ENCODE measurements around the gene PLCD3. TPM values are rescaled to one million over a fixed set of nuclear protein-coding genes. Genes with fewer than 3 reads are reported as not detected.
A peak's percentile ranks its signal among the peaks of the same experiment; 100 is the strongest.

PLCD3 gene
- 14.9 TPM for polyA plus RNA-seq (2013, experiment 1 of 2)
- 14.1 TPM for polyA plus RNA-seq (2013, experiment 2 of 2)

- H3K9ac ChIP-seq (ENCODE audit: low read length): peak within 1 kb of the TSS; percentile 84
- peak within 1 kb of the TSS; percentile 98 for H3K4me2 ChIP-seq (ENCODE audit: low read length)
- no peak within 1 kb of the TSS for H3K27ac ChIP-seq (ENCODE audit: low read depth, low read length)
- DNase-seq: no peak
- no peaks in the 10 kb centered on the region for H3K79me1 ChIP-seq (ENCODE audit: low read length)
- no peak within 1 kb of the TSS for H2BK120ac ChIP-seq (ENCODE audit: low read depth, low read length)
- H3K4me1 ChIP-seq (ENCODE audit: control insufficient read depth, low read depth, low read length): peaks cover 5% of the 10 kb centered on the region
- H3K4me3 ChIP-seq (ENCODE audit: low read length): peak within 1 kb of the TSS; percentile 62
- no peaks in the 10 kb centered on the region for H3K36me3 ChIP-seq (ENCODE audit: control insufficient read depth, insufficient read depth, low read length)
- no peaks in the 10 kb centered on the region for H3K27me3 ChIP-seq (ENCODE audit: insufficient read depth, low read length, poor library complexity)
- H3K79me2 ChIP-seq (ENCODE audit: control insufficient read depth, insufficient read depth, low read length): no peaks in the 10 kb centered on the region
- H3K4ac ChIP-seq (ENCODE audit: low read depth, low read length): no peak within 1 kb of the TSS
- H3K18ac ChIP-seq (ENCODE audit: low read length): peak within 1 kb of the TSS; percentile 62
- peak within 1 kb of the TSS; percentile 91 for H3K56ac ChIP-seq (ENCODE audit: low read length)
- no peak within 1 kb of the TSS for H2BK15ac ChIP-seq (replicated peaks; ENCODE audit: low read depth)
- WGBS (ENCODE audit: extremely low coverage, insufficient coverage, low lambda C conversion rate): no CpG with 5 or more reads among the region's 36 CpGs
- no peak within 1 kb of the TSS for H3K23ac ChIP-seq (ENCODE audit: low read length)
- no peak within 1 kb of the TSS for H4K5ac ChIP-seq (ENCODE audit: low read length)
- no peak within 1 kb of the TSS for H2AK5ac ChIP-seq (ENCODE audit: low read length)
- H2BK5ac ChIP-seq (ENCODE audit: low read length): no peak within 1 kb of the TSS
- no peak within 1 kb of the TSS for H4K8ac ChIP-seq (ENCODE audit: low read depth, low read length)
Observed at GRCh38 chr17:45132320-45132571, at the start of gene PLCD3. TSS of gene PLCD3 (minus strand) at chr17:45132515. CDS start at chr17:45132410, 105 bp downstream.

GRCh38 chr17:45177563-45177962 is 45.2 kb upstream of the PLCD3 start:
- Histone ChIP-seq H3K79me2 (ENCODE audit: control insufficient read depth, insufficient read depth, low read length) (no peaks in the 10 kb centered on the region), H3K79me1 (ENCODE audit: low read length) (no peaks in the 10 kb centered on the region), H2BK15ac (replicated peaks; ENCODE audit: low read depth) (no peak overlapping the region), H3K18ac (ENCODE audit: low read length) (no peak overlapping the region), H3K4me2 (ENCODE audit: low read length) (no peak overlapping the region), H2AK5ac (ENCODE audit: low read length) (no peak overlapping the region), H2BK5ac (ENCODE audit: low read length) (no peak overlapping the region), H3K27ac (ENCODE audit: low read depth, low read length) (no peak overlapping the region), H4K5ac (ENCODE audit: low read length) (no peak overlapping the region), H3K4me1 (ENCODE audit: control insufficient read depth, low read depth, low read length) (peaks cover 4% of the 10 kb centered on the region), H4K8ac (ENCODE audit: low read depth, low read length) (no peak overlapping the region), H3K4me3 (ENCODE audit: low read length) (no peak overlapping the region), H3K9ac (ENCODE audit: low read length) (no peak overlapping the region), H3K27me3 (ENCODE audit: insufficient read depth, low read length, poor library complexity) (no peaks in the 10 kb centered on the region), H3K23ac (ENCODE audit: low read length) (no peak overlapping the region), H3K56ac (ENCODE audit: low read length) (no peak overlapping the region), H2BK120ac (ENCODE audit: low read depth, low read length) (no peak overlapping the region), H3K36me3 (ENCODE audit: control insufficient read depth, insufficient read depth, low read length) (no peaks in the 10 kb centered on the region), H3K4ac (ENCODE audit: low read depth, low read length) (no peak overlapping the region)
- WGBS (ENCODE audit: extremely low coverage, insufficient coverage, low lambda C conversion rate): no CpG with 5 or more reads among the region's 7 CpGs
- DNase-seq: no peak

GRCh38 chr17:45175759-45176115 is 43.4 kb upstream of the PLCD3 start:
- no CpG with 5 or more reads among the region's 3 CpGs for WGBS (ENCODE audit: extremely low coverage, insufficient coverage, low lambda C conversion rate)
- Histone ChIP-seq H3K27ac (ENCODE audit: low read depth, low read length) (no peak overlapping the region), H2BK120ac (ENCODE audit: low read depth, low read length) (no peak overlapping the region), H3K79me1 (ENCODE audit: low read length) (no peaks in the 10 kb centered on the region), H3K18ac (ENCODE audit: low read length) (no peak overlapping the region), H2AK5ac (ENCODE audit: low read length) (no peak overlapping the region), H3K23ac (ENCODE audit: low read length) (no peak overlapping the region), H3K4me3 (ENCODE audit: low read length) (no peak overlapping the region), H3K56ac (ENCODE audit: low read length) (peak overlapping the region; percentile 31), H4K8ac (ENCODE audit: low read depth, low read length) (no peak overlapping the region), H3K9ac (ENCODE audit: low read length) (no peak overlapping the region), H3K27me3 (ENCODE audit: insufficient read depth, low read length, poor library complexity) (no peaks in the 10 kb centered on the region), H3K4me2 (ENCODE audit: low read length) (no peak overlapping the region), H2BK5ac (ENCODE audit: low read length) (no peak overlapping the region), H3K4me1 (ENCODE audit: control insufficient read depth, low read depth, low read length) (peaks cover 14% of the 10 kb centered on the region), H2BK15ac (replicated peaks; ENCODE audit: low read depth) (no peak overlapping the region), H3K36me3 (ENCODE audit: control insufficient read depth, insufficient read depth, low read length) (no peaks in the 10 kb centered on the region), H4K5ac (ENCODE audit: low read length) (no peak overlapping the region), H3K4ac (ENCODE audit: low read depth, low read length) (no peak overlapping the region), H3K79me2 (ENCODE audit: control insufficient read depth, insufficient read depth, low read length) (no peaks in the 10 kb centered on the region)
- DNase-seq: no peak

GRCh38 chr17:45172541-45173286 is 40.4 kb upstream of the PLCD3 start:
- no peaks in the 10 kb centered on the region for H3K36me3 ChIP-seq (ENCODE audit: control insufficient read depth, insufficient read depth, low read length)
- peak overlapping the region; percentile 65 for H3K18ac ChIP-seq (ENCODE audit: low read length)
- H3K79me2 ChIP-seq (ENCODE audit: control insufficient read depth, insufficient read depth, low read length): no peaks in the 10 kb centered on the region
- no peaks in the 10 kb centered on the region for H3K27me3 ChIP-seq (ENCODE audit: insufficient read depth, low read length, poor library complexity)
- peak overlapping the region; percentile 59 for H2BK5ac ChIP-seq (ENCODE audit: low read length)
- DNase-seq: peak; percentile 80
- H3K4me1 ChIP-seq (ENCODE audit: control insufficient read depth, low read depth, low read length): peaks cover 20% of the 10 kb centered on the region
- H4K8ac ChIP-seq (ENCODE audit: low read depth, low read length): no peak overlapping the region
- H3K9ac ChIP-seq (ENCODE audit: low read length): peak overlapping the region; percentile 27
- no peak overlapping the region for H2AK5ac ChIP-seq (ENCODE audit: low read length)
- H2BK120ac ChIP-seq (ENCODE audit: low read depth, low read length): peak overlapping the region; percentile 33
- no peak overlapping the region for H3K4me3 ChIP-seq (ENCODE audit: low read length)
- H3K23ac ChIP-seq (ENCODE audit: low read length): no peak overlapping the region
- no peak overlapping the region for H4K5ac ChIP-seq (ENCODE audit: low read length)
- WGBS (ENCODE audit: extremely low coverage, insufficient coverage, low lambda C conversion rate): no CpG with 5 or more reads among the region's 10 CpGs
- no peak overlapping the region for H3K4me2 ChIP-seq (ENCODE audit: low read length)
- H3K27ac ChIP-seq (ENCODE audit: low read depth, low read length): peak overlapping the region; percentile 74
- no peak overlapping the region for H2BK15ac ChIP-seq (replicated peaks; ENCODE audit: low read depth)
- peak overlapping the region; percentile 73 for H3K56ac ChIP-seq (ENCODE audit: low read length)
- no peaks in the 10 kb centered on the region for H3K79me1 ChIP-seq (ENCODE audit: low read length)
- peak overlapping the region; percentile 43 for H3K4ac ChIP-seq (ENCODE audit: low read depth, low read length)

- H3K36me3 ChIP-seq (ENCODE audit: control insufficient read depth, insufficient read depth, low read length): no peaks in the 10 kb centered on the region
- peak overlapping the region; percentile 33 for H2BK120ac ChIP-seq (ENCODE audit: low read depth, low read length)
- no peak for DNase-seq
- H3K56ac ChIP-seq (ENCODE audit: low read length): peak overlapping the region; percentile 73
- no CpG with 5 or more reads among the region's 5 CpGs for WGBS (ENCODE audit: extremely low coverage, insufficient coverage, low lambda C conversion rate)
- no peak overlapping the region for H2BK15ac ChIP-seq (replicated peaks; ENCODE audit: low read depth)
- H3K27ac ChIP-seq (ENCODE audit: low read depth, low read length): peak overlapping the region; percentile 51
- H3K4me2 ChIP-seq (ENCODE audit: low read length): no peak overlapping the region
- no peaks in the 10 kb centered on the region for H3K79me1 ChIP-seq (ENCODE audit: low read length)
- H3K9ac ChIP-seq (ENCODE audit: low read length): no peak overlapping the region
- H3K4me3 ChIP-seq (ENCODE audit: low read length): no peak overlapping the region
- H3K4me1 ChIP-seq (ENCODE audit: control insufficient read depth, low read depth, low read length): peaks cover 20% of the 10 kb centered on the region
- peak overlapping the region; percentile 43 for H3K4ac ChIP-seq (ENCODE audit: low read depth, low read length)
- peak overlapping the region; percentile 65 for H3K18ac ChIP-seq (ENCODE audit: low read length)
- no peaks in the 10 kb centered on the region for H3K27me3 ChIP-seq (ENCODE audit: insufficient read depth, low read length, poor library complexity)
- no peaks in the 10 kb centered on the region for H3K79me2 ChIP-seq (ENCODE audit: control insufficient read depth, insufficient read depth, low read length)
- H4K5ac ChIP-seq (ENCODE audit: low read length): no peak overlapping the region
- no peak overlapping the region for H2AK5ac ChIP-seq (ENCODE audit: low read length)
- peak overlapping the region; percentile 33 for H2BK5ac ChIP-seq (ENCODE audit: low read length)
- no peak overlapping the region for H4K8ac ChIP-seq (ENCODE audit: low read depth, low read length)
- no peak overlapping the region for H3K23ac ChIP-seq (ENCODE audit: low read length)
Observed at GRCh38 chr17:45172232-45172540, 39.9 kb upstream of the PLCD3 start.

All from mesendoderm (in vitro differentiated cells).